ENCODE results near the gene EGFLAM.

Gene EGFLAM

DNA sequence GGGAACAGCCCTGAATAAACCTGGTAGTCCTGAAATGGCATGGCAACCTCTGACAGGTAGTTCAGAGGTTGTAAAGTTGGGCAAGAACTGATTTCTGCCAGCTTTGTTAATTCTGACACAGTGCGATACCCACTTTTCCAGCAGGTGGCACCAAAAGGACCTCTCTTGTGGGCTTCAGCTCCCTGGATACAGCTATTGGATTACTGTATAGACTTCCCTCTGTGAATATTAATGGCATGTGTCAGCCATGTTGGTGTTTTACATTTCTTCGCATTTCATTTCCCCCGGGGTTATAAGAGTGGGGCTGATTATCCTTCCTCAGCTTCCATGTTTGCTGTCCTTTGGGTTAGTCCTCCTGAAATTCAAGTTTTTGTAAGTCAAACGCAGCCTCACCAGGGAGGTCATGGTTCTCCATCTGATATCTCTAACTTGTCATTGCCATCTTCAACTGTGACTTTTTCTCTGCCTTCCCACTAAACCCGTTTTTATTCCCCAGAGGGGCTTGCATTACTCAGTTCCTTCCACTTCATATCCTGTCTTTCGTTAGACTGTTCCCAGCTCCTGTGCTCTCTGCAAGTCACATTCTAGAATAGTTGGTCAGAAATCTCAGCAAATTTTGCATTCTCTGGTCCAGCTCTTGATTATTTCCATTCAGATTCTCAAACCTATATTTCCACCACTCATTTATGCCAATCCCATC lies 162.5 kb downstream of the EGFLAM start:
- DNase-seq (ENCODE audit: low spot score) = peak; percentile 3

DNA sequence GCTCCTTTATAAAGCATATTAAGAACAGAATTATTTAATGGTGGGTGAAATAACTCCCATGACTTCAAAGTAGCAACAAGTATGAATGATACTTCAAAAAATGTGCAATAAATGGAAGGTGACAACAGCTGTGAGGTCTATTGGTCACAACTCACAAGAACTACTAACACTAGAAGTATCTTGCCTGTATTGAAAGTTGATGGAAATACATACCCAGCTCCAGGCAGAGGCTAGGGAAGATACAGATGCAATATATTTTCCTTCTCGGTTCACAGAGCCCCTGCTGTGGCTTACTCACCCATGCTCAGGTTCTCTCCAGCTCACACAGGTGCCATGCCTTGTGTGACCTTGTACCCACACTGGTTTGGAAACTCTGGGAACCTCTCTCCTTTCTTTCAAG lies 164.3 kb downstream of the EGFLAM start:
- no peak for DNase-seq (ENCODE audit: low spot score)

DNA sequence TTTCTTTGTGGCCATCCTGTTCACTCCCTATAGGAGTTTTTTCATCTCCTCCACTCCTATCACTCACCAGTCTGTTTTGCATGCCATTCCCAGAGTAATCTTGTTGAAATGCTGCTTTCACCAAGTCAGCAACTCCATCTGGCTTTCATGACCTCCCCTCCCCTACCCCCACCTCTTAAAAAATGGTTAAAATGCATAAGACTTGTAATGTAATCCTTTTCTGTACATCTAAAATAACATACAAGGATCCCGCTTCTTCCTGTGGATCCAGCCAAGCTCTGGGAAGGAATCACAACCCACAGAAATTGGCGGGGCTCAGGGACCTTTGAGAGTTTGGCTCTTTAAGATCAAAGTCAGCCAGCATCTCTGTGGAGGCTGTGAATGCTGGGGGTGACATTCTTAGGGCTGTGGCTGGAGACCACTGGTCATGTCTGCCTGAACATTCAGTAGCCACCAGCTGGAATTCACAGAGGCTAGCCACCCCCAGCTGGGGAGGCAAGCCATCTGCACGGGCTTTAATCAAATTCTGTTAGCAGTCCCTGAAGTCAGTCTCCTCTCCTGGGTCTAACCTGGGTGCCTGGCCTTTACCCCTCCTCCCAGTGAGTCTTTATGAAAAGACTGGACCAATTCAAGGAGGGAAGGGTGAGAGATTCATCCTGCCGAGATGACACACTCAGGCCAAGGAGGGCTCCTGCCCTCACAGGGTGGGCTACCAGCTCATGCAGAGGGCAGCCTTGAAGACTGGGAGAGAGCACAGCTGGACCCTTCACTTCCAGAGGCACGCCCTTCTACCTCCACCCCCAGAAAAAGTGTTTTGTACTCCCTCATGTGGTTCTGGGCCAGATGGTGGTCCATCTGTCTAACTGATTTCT lies 165.2 kb downstream of the EGFLAM start:
- no peak for DNase-seq (ENCODE audit: low spot score)

DNA sequence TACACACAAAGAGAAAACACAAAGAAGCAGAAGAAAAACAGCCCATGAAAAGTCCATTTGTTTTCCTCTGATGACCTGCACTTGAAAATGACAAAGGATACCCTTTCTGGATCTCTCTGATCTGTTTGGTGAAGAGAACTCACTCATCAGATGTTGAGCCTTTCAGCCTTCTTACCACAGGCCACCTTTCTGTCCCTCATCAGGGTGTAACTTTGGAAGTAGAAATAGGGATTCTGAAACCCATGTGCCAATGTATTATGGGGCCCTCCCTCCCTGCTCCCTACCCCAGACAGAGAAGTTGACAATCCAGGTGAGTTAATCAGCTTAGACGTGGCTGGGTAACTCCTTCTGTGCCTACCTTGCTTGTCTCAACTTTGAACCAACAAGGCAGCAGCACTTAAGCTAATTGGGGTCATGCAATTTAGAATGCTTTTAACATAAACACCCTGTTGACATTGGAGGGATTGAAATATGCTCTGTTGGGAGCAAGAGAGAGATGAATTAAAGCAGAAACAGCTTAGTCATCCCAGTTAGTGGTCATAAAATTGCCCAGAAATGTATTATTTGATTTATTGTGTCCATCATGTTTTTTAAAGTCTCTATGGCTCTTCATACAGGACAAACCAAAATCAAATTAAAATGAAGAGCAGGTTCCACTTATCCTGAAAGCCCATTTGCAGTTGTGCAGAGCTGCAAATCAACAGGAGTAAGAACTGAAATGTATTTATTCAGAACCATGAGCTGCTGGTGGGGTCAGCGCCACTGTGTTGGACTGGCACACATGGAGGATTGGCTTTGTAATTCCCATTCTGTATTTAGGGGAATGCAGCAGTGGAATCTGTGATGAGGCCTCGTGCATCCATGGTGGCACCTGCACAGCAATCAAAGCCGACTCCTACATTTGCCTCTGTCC lies 166.0 kb downstream of the EGFLAM start:
- no peak for DNase-seq (ENCODE audit: low spot score)

DNA sequence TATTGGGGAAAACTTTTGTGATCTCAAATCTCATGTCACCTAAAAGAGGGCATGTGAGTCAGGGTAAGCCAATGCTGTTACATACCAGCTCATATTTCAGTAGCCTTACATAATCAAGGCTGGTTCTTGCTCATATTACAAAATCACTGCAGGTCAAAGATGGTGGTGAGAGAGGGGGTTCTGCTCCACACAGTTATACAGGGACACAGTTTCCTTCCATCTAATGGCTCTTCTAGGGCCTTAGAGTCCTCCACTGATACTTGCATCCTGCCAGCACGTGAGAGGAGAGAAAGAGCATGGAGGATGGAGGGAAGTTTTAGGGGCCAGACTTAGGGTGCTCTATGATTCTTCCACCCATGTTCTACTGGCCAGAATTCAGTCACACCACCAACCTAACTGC lies 168.1 kb downstream of the EGFLAM start:
- no peak for DNase-seq (ENCODE audit: low spot score)

DNA sequence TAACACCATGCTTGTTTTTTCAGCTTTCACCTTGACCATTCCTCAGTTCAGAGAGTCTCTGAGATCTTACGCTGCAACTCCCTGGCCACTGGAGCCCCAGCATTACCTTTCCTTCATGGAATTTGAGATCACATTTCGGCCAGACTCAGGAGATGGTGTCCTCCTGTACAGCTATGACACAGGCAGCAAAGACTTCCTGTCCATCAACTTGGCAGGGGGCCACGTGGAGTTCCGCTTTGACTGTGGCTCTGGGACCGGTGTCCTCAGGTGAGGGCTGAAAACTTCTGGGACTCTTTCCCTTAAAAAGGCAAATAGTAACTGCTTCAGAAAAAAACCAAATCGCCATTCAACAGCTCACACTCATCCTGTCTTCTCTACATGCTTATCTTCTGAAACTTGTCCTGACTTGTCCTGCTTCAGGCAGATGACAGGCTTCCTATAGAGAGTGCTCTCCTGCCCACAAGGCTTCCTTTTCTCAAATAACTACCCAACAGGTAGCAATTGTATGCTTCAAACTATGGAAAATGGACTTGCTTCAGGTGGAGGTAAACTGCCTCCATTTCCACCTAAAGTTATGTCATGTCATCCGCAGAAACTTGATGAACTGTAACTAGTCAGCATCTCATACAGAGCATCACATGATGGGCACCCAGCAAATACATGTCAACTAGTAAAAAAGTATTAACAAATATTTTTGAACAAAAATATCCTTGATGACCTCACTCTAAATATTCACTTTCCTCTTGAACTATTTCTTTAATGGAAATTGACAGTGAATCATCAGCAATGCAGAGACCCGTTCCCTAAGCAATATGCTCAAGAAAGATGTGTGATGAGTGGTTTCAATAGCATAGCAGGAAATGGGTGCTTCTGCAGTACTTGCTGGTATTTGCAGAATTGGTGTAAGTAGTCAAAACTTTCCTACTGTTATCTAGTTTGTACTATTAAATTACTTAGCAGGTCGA lies 168.9 kb downstream of the EGFLAM start:
- no peak for DNase-seq (ENCODE audit: low spot score)

DNA sequence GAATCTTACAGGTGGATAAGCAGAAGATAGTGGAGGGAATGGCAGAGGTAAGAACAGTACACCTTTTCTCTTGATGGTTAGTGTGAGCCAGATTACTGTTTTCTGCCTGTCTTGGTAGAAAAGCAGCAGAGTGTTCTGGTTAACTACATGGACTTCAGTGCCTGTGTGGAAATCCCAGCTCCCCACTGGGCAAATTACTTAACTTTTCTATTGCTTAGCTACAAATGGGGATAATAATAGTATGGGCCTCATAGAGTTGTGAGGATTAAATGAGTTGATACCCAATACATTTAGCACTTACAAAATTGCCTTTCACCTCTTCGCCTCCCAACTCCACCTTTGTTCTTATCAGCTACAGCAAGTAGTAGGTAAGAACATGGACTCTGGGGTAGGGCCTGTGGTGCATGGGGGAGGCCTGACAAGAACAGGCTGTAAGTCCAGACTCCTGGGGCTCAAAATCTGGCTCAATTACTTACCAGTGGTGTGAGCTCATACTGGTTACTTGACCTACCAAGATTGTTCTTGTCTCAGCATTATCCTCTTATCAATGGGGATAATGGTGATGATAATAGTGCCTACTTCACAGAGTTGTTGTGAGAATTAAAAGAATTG lies 173.0 kb downstream of the EGFLAM start:
- DNase-seq (ENCODE audit: low spot score) = no peak

DNA sequence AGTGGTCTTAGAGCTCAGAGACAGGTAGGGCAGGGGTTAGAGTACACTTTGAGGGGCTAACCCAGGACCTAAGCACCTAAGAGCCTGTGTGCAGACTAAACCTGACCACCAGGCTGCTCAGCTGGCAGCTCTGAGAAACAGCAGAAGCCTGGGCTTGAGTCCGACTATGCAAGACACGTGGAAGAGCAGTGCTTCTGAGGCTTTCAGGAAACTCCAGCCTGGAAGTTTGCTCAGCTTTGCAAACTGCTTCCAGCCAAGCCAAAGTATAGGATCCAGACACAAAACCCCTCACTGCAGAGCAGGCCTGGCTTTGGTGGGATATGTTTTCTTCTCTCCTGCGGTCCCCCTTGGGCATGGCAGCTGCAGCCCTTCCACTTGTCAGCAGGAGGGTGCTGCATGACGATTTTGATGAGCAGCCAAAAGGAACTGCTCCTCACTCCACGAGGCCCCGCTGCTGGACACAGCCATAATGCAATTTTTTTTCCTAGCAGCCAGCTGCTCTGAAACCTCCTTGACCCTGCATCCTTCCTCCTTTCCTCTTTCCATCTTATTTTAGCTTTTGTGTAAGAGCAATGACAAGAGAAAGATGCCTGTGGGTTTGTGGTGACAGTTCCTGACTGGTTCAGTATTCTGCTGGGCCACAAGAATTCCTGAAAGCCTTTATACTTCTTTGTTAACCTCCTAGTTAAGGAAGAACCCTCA lies 175.0 kb downstream of the EGFLAM start:
- no peak for DNase-seq (ENCODE audit: low spot score)

DNA sequence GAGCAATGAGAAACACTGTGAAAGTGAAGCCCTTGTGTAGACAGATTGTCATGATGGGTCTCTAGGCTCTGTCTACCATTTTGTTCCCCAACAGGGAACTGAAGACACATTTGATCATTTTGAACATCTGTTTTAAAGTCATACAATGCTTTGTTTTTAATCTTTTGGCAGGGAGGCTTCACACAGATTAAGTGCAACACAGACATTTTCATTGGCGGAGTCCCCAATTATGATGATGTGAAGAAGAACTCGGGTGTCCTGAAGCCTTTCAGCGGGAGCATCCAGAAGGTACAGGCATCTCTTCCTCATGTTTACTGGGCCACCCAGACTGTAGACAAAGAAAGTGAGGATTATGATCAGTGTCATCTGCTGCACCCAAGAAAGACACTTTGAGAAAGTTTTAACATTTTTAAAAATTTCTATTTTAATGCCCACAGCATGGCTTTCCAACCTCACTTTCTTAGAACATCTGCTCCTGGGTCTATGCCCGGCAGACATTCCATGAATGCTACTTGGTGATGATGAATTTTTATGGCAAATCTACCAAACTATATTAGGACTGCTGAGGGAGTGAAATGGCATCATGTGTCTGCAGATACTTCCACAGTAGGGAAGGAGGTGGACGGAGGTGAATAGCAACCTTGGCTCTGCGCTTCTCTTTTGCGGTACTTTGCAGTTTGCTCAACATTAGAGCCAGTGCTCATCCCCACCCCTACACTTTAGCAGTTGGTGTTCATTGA lies 176.8 kb downstream of the EGFLAM start:
- DNase-seq (ENCODE audit: low spot score) = no peak

DNA sequence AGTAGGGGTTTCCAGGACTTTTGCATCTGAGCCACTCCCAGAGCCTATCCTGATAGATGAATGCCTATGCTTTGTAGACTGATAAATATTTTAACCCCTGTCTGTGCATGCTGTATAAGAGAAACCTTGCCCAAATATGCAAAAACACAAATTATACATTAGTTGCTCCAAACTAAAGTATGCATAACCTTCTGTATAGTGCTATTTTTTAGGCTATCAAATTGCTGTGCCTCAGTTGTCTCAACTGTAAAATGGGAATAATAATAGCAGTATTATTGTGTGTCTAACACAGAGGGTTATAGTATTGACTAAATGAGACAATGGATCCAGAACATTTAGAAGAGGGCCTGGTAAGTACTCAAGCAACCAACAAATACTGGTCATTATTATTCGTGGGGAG lies 180.4 kb downstream of the EGFLAM start:
- no peak for DNase-seq (ENCODE audit: low spot score)

DNA sequence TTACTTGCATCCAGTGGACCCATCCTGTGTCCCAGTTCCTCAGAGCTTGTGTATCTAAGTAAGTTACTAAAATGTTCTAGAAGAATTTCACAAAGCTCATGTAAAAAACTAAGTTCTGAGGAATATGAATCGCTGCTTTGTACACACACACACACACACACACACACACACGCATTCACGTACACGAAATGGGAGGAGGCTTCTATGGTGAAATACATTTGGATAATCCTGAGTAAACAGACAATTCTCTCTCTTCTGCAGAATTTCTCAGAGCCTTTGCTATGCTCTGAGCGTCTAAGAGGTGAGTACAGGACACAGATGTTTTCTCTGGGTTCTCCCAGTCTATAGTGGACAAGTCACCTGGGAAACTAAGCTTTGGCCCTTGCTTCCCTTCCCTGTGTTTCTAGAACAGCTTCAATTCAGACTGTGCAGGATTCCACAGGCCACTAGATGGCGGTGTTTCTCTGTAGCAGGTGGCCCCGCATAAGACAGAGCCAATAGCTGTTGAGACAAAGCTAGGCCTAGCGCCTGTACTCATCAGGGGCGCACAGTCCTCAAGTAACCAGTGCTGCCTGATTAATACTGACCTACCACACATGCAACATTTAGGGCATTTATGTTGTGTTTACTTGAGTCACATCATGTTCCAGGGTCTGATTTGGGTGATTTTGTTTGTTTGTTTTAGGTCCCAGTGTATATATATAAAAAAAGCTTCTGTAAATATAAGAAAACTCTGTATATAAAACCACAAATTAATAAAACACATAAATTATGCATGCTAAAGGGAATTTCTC lies 183.3 kb downstream of the EGFLAM start:
- DNase-seq (ENCODE audit: low spot score) = peak; percentile 67

DNA sequence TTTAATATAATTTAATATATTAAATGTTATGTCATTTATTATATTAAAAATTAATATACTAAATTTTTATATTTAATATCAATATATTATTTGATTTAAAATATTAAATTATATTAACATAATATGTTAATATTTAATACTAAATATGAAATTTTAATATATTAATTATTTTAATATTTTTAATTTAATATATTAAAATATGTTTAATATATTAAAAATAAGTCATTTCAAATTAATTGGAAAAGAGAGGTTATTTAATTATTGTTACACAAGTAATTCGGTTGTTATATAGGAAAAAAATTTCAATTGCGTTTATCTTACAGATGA lies 183.9 kb downstream of the EGFLAM start:
- no peak for DNase-seq (ENCODE audit: low spot score)

DNA sequence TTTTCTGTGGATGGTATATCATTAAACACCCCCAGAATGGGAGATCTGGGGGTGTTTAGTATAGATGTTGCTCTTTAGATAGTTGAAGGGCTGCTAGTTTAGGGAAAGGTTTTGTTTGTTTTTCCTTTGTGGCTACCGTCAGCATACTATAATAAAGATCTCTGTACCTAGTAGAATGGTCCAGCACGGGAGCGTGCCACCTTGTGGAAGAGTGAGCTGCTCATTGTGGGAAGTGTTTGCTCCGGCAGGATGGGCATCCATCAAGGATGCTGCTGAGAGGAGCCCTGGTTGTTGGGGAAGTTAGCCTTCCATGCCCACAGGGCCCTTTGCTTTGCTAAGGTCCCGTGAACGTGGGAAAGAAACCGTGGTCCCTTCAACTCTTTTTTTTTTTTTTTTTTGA lies 185.0 kb downstream of the EGFLAM start:
- DNase-seq (ENCODE audit: low spot score) = no peak

DNA sequence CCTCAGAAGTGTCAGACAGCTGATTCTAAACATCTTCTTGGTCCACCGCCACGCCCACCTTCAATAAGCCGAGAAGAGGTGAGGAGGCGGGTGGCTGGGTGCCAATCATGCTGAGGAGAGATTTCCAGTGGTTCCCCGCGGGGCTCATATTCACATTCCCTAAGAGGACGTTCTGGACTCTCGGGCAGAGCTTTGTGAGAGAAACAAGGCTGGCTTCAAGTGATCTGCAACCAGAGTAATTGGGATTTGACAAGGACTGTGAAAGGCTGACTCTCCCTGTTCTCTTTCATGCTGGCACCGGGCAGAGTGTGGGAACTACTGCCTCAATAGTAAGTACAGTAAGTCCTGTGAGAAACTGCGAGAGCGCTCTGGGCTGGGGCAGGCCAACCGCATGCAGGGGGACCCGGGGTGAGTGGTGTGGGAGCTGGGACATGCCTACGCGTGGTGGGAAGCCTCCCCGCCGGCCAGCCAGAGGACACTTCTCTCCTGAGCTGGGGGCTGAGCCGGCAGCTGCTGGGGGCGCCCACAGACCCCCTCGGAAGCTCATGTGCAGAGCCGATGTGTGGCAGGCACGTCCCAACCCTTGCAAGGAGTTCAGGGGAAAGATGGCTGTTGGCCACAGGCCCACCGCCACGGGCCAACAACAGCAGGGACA lies 187.1 kb downstream of the EGFLAM start:
- DNase-seq (ENCODE audit: low spot score) = no peak

DNA sequence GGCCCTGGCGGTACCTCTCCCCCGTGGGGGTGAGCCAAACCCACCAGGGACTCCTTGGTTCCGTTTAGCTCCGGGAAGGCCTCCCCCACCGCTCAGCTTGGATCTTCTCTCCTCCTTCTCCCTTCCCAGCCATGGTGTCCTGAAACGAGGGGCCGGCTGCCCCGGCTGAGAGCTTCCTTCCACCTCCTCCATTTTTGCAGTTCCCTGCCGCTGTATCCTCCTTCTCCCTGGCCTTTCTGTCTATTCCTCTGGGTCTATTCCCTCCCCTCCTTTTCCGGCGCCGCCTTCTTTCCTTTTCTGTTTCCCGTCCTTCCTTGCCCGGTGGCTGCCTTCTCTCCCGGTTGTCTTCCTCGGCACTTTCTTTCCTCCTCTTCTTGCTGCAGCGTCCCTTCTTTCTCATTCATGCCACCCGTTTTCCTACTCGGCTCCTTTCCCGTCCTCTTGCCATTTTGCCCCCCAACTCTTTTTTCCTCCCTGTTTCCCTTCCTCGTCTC lies 187.7 kb downstream of the EGFLAM start:
- DNase-seq (ENCODE audit: low spot score) = no peak

DNA sequence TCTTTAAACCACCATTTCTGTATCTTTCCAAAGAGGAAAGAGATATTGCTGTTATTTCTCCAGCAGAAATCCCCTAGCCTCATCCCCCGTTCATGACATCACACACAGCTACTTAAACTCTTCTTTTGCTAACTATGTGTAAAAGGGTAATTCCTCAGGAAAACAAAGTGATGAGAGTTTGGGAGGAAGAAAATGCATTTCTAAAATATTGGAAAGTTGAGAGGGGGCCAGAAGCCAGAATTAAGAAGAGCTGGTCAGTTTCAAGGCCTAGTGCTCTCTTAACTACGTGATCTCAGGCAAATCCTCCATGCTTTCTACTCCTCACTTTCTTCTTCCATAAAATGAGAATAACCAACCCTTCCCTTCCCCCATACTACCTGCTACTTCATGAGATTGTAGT lies 188.7 kb downstream of the EGFLAM start:
- DNase-seq (ENCODE audit: low spot score) = no peak

DNA sequence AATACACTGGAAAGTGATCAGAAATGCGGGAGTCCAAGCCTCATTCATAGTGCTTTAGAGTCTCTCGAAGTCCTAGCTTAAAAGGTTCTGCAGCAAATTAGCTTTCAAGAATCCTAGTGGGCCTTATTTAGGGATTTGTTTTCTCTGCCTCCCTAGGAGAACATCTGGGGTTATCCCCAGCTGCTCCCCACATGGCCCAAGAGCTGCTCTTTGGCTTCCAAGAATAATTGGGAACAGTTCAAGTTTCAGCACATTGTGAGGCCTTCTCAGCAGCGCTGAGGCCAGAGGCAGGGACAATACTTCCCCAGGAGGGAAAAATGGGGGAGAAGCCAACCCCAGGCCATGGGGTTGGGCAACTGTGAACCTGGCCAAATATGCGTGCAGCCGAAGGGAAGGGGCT lies 189.4 kb downstream of the EGFLAM start:
- no peak for DNase-seq (ENCODE audit: low spot score)

All from hematopoietic multipotent progenitor cell treated with erythropoietin and hydrocortisone succinate and interleukin-3 and kit ligand, for 15 days (in vitro differentiated cells).